Neural progenitor cell (in vitro differentiated cells): Measurements from ENCODE around the gene ZSWIM4. TPM values are rescaled to one million over a fixed set of nuclear protein-coding genes. Genes with fewer than 3 reads are reported as not detected.
A peak's percentile ranks its signal among the peaks of the same experiment; 100 is the strongest.

Experiments used
- DNase-seq: peaks from one replicate; pipeline ENCODE4 v3.0.0-alpha.2; 2016; ENCODE audit warnings: low spot score
- H2AFZ ChIP-seq: fragments of 200-600 bp; sonication (generic); replicated peaks from 2 replicates; pipeline ENCODE4 v1.6.1; 2016; ENCODE audit warnings: antibody characterized with exemption
- H3F3A ChIP-seq: fragments of 200-600 bp; sonication (generic); 2 replicates; pipeline ENCODE4 v1.6.1; 2016; ENCODE audit warnings: antibody characterized with exemption, low read depth
- H3K27ac ChIP-seq: fragments of 200-600 bp; sonication (generic); 2 replicates; pipeline ENCODE4 v1.5.1; 2016; ENCODE audit warnings: mild to moderate bottlenecking
- H3K27me3 ChIP-seq: fragments of 200-600 bp; sonication (generic); 2 replicates; pipeline ENCODE4 v1.6.1; 2016; ENCODE audit warnings: mild to moderate bottlenecking, moderate library complexity
- H3K36me3 ChIP-seq: fragments of 200-600 bp; sonication (generic); 2 replicates; pipeline ENCODE4 v1.5.1; 2016
- H3K4me1 ChIP-seq: fragments of 200-600 bp; sonication (generic); 2 replicates; pipeline ENCODE4 v1.6.1; 2016; ENCODE audit warnings: mixed run types
- H3K4me2 ChIP-seq: fragments of 200-600 bp; sonication (generic); 2 replicates; pipeline ENCODE4 v1.6.1; 2016
- H3K4me3 ChIP-seq: fragments of 200-600 bp; sonication (generic); 2 replicates; pipeline ENCODE4 v1.5.1; 2016
- H3K79me2 ChIP-seq: fragments of 200-600 bp; sonication (generic); 2 replicates; pipeline ENCODE4 v1.6.1; 2016; ENCODE audit warnings: low read depth
- H3K9ac ChIP-seq: fragments of 200-600 bp; sonication (generic); 2 replicates; pipeline ENCODE4 v1.6.1; 2016
- H3K9me3 ChIP-seq: fragments of 200-600 bp; sonication (generic); 2 replicates; pipeline ENCODE4 v1.5.1; 2016; ENCODE audit warnings: low read depth
- H4K20me1 ChIP-seq: fragments of 200-600 bp; sonication (generic); 2 replicates; pipeline ENCODE4 v1.6.1; 2016; ENCODE audit warnings: low read depth
- H3K27ac Mint-ChIP-seq: 3 replicates; pipeline ENCODE4 v1.8.0; 2021; ENCODE audit warnings: mixed read lengths
- H3K27me3 Mint-ChIP-seq: 2 replicates; pipeline ENCODE4 v1.8.0; 2022; ENCODE audit warnings: low read depth, mild to moderate bottlenecking, inconsistent platforms, moderate library complexity, mixed read lengths; ENCODE audit not compliant: insufficient read depth
- H3K36me3 Mint-ChIP-seq: 3 replicates; pipeline ENCODE4 v1.8.0; 2021; ENCODE audit warnings: mixed read lengths
- H3K4me1 Mint-ChIP-seq: 3 replicates; pipeline ENCODE4 v1.8.0; 2021; ENCODE audit warnings: mixed read lengths
- H3K4me3 Mint-ChIP-seq: 3 replicates; pipeline ENCODE4 v1.8.0; 2021; ENCODE audit warnings: mild to moderate bottlenecking, moderate library complexity, mixed read lengths
- H3K9me3 Mint-ChIP-seq: 3 replicates; pipeline ENCODE4 v1.8.0; 2020; ENCODE audit warnings: mixed read lengths
- EZH2 ChIP-seq: fragments of 200-600 bp; sonication (generic); IDR thresholded peaks from 2 replicates; pipeline ENCODE4 v1.6.1; 2017; ENCODE audit warnings: antibody characterized with exemption, mild to moderate bottlenecking, moderate library complexity
- EZH2phosphoT487 ChIP-seq: fragments of 200-600 bp; sonication (generic); IDR thresholded peaks from 2 replicates; pipeline ENCODE4 v1.6.1; 2017; ENCODE audit warnings: antibody characterized with exemption
- total RNA-seq: library from RNA; depleted of rRNA; stranded (reverse); fragments of >200 nt; gene quantifications from 2 replicates; pipeline ENCODE4 v1.2.3, GENCODE V29; 2015; ENCODE audit warnings: low replicate concordance
- TF ChIP-seq, protein P1 (sequence below): fragments of 200-600 bp; sonication (generic); IDR thresholded peaks from 2 replicates; pipeline ENCODE4 v1.5.1; 2017; ENCODE audit warnings: antibody characterized with exemption, mild to moderate bottlenecking

ZSWIM4 gene
- total RNA-seq, 1 donor from 2014 or later, result 6.7 TPM

GRCh38 chr19:13823256-13823655, 28.0 kb downstream of the ZSWIM4 start:
- Mint-ChIP-seq H3K27ac (no peak overlapping the region), H3K4me1 (peaks cover 7% of the 10 kb centered on the region), H3K4me3 (no peak overlapping the region), H3K36me3 (peaks cover 26% of the 10 kb centered on the region), H3K27me3 (peaks cover 6% of the 10 kb centered on the region), H3K9me3 (no peaks in the 10 kb centered on the region)
- Histone ChIP-seq H2AFZ (no peak overlapping the region), H3K79me2 (no peaks in the 10 kb centered on the region), H3K36me3 (peaks cover 2% of the 10 kb centered on the region), H3K27me3 (no peaks in the 10 kb centered on the region), H3K9me3 (no peaks in the 10 kb centered on the region), H3K4me2 (no peak overlapping the region), H3K4me1 (no peaks in the 10 kb centered on the region), H3K4me3 (no peak overlapping the region), H3F3A (peaks cover 21% of the 10 kb centered on the region), H3K27ac (no peak overlapping the region), H3K9ac (no peak overlapping the region), H4K20me1 (peaks cover 13% of the 10 kb centered on the region)
- no peak for TF ChIP-seq EZH2phosphoT487
- TF ChIP-seq, protein P1, sequence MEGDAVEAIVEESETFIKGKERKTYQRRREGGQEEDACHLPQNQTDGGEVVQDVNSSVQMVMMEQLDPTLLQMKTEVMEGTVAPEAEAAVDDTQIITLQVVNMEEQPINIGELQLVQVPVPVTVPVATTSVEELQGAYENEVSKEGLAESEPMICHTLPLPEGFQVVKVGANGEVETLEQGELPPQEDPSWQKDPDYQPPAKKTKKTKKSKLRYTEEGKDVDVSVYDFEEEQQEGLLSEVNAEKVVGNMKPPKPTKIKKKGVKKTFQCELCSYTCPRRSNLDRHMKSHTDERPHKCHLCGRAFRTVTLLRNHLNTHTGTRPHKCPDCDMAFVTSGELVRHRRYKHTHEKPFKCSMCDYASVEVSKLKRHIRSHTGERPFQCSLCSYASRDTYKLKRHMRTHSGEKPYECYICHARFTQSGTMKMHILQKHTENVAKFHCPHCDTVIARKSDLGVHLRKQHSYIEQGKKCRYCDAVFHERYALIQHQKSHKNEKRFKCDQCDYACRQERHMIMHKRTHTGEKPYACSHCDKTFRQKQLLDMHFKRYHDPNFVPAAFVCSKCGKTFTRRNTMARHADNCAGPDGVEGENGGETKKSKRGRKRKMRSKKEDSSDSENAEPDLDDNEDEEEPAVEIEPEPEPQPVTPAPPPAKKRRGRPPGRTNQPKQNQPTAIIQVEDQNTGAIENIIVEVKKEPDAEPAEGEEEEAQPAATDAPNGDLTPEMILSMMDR, result no peak
- no peak for TF ChIP-seq EZH2
- no peak for DNase-seq

- H3K9ac ChIP-seq, result no peak overlapping the region
- Mint-ChIP-seq H3K36me3 (peaks cover 25% of the 10 kb centered on the region), H3K4me1 (peaks cover 5% of the 10 kb centered on the region), H3K9me3 (no peaks in the 10 kb centered on the region), H3K27ac (no peak overlapping the region), H3K4me3 (peak overlapping the region; percentile 52), H3K27me3 (peaks cover 6% of the 10 kb centered on the region)
- H3K79me2 ChIP-seq, result no peaks in the 10 kb centered on the region
- peaks cover 18% of the 10 kb centered on the region for H3F3A ChIP-seq
- H4K20me1 ChIP-seq, result peaks cover 8% of the 10 kb centered on the region
- H2AFZ ChIP-seq, result no peak overlapping the region
- DNase-seq, result no peak
- no peaks in the 10 kb centered on the region for H3K4me1 ChIP-seq
- H3K36me3 ChIP-seq, result peaks cover 2% of the 10 kb centered on the region
- no peak overlapping the region for H3K27ac ChIP-seq
- no peak for TF ChIP-seq EZH2phosphoT487
- TF ChIP-seq, protein P1, result no peak
- no peak for TF ChIP-seq EZH2
- H3K4me2 ChIP-seq, result no peak overlapping the region
- H3K9me3 ChIP-seq, result no peaks in the 10 kb centered on the region
- H3K4me3 ChIP-seq, result no peak overlapping the region
- no peaks in the 10 kb centered on the region for H3K27me3 ChIP-seq
Measured at GRCh38 chr19:13823901-13824300, 28.7 kb downstream of the ZSWIM4 start.

GRCh38 chr19:13824703-13825102, 29.5 kb downstream of the ZSWIM4 start:
- H3K27ac Mint-ChIP-seq, result no peak overlapping the region
- H3K36me3 Mint-ChIP-seq, result peaks cover 25% of the 10 kb centered on the region
- no peak overlapping the region for H3K27ac ChIP-seq
- no peak overlapping the region for H3K4me3 Mint-ChIP-seq
- no peak overlapping the region for H3K4me3 ChIP-seq
- H3K27me3 Mint-ChIP-seq, result peaks cover 6% of the 10 kb centered on the region
- H3F3A ChIP-seq, result peaks cover 18% of the 10 kb centered on the region
- no peaks in the 10 kb centered on the region for H3K27me3 ChIP-seq
- DNase-seq, result no peak
- peaks cover 2% of the 10 kb centered on the region for H3K36me3 ChIP-seq
- no peaks in the 10 kb centered on the region for H3K9me3 Mint-ChIP-seq
- no peak overlapping the region for H3K9ac ChIP-seq
- H3K4me1 ChIP-seq, result no peaks in the 10 kb centered on the region
- TF ChIP-seq EZH2 (no peak), EZH2phosphoT487 (no peak)
- TF ChIP-seq, protein P1, result no peak
- H2AFZ ChIP-seq, result no peak overlapping the region
- peaks cover 4% of the 10 kb centered on the region for H4K20me1 ChIP-seq
- no peaks in the 10 kb centered on the region for H3K79me2 ChIP-seq
- H3K4me1 Mint-ChIP-seq, result peaks cover 5% of the 10 kb centered on the region
- H3K9me3 ChIP-seq, result no peaks in the 10 kb centered on the region
- no peak overlapping the region for H3K4me2 ChIP-seq
